SK-N-SH (cell line): ENCODE measurements around the gene CXCL3. TPM values are rescaled to one million over a fixed set of nuclear protein-coding genes. Genes with fewer than 3 reads are reported as not detected.

ENCODE experiments used
- CTCF ChIA-PET: fragments of 300-600, 350-600 bp; formaldehyde crosslinking; extraction: SDS; loops from one replicate; lab custom pipeline; 2021; lab: Yijun Ruan, JAX
- POLR2A ChIA-PET: fragments of 350-600 bp; sonication (Branson Sonifier 250); formaldehyde crosslinking; extraction: SDS; loops from one replicate; lab custom pipeline; 2020; ENCODE audit warnings: antibody characterized with exemption, inconsistent platforms; lab: Yijun Ruan, JAX
- DNase-seq: peaks from one replicate; pipeline ENCODE4 v3.0.0; 2012
- H2AFZ ChIP-seq: fragments of 200-600 bp; sonication (generic); 2 replicates; pipeline ENCODE4 v1.8.1; 2016; ENCODE audit warnings: antibody characterized with exemption, mild to moderate bottlenecking, low read depth
- H3F3A ChIP-seq: fragments of 200-600 bp; sonication (generic); replicated peaks from 2 replicates; pipeline ENCODE3; 2016; ENCODE audit warnings: antibody characterized with exemption, mild to moderate bottlenecking; ENCODE audit not compliant: insufficient read depth
- H3K27ac ChIP-seq, 2 experiments: fragments of 200-500 bp in 1 of 2; fragments of 200-600 bp in 1 of 2; sonication (Bioruptor generic) in 1 of 2; sonication (generic), shearing (Covaris generic) in 1 of 2; 2 replicates each; pipeline versions ENCODE4 v1.5.1 to v1.6.1; 2014 to 2016; ENCODE audit warnings: low read depth in 2 of 2, inconsistent platforms in 1 of 2, low read length in 1 of 2, mild to moderate bottlenecking in 1 of 2, mixed read lengths in 1 of 2
- H3K27me3 ChIP-seq: fragments of 200-600 bp; sonication (generic), shearing (Covaris generic); 2 replicates; pipeline ENCODE4 v1.6.1; 2016; ENCODE audit warnings: mixed run types; ENCODE audit not compliant: insufficient read depth
- H3K36me3 ChIP-seq, 2 experiments: fragments of 200-500 bp in 1 of 2; fragments of 200-600 bp in 1 of 2; sonication (Bioruptor generic) in 1 of 2; sonication (generic) in 1 of 2; replicated peaks in 1 of 2; 2 replicates each; pipeline versions ENCODE3 to v1.5.1; 2014 to 2016; ENCODE audit warnings: low read length in 1 of 2, mild to moderate bottlenecking in 1 of 2; ENCODE audit not compliant: insufficient read depth in 2 of 2, control insufficient read depth in 1 of 2
- H3K4me1 ChIP-seq, 2 experiments: fragments of 200-500 bp in 1 of 2; fragments of 200-600 bp in 1 of 2; sonication (Bioruptor generic) in 1 of 2; sonication (generic), shearing (Covaris generic) in 1 of 2; 2 replicates each; pipeline versions ENCODE4 v1.5.1 to v1.6.1; 2014 to 2016; ENCODE audit warnings: low read depth in 1 of 2, low read length in 1 of 2, mixed run types in 1 of 2; ENCODE audit not compliant: insufficient read depth in 2 of 2, control insufficient read depth in 1 of 2
- H3K4me2 ChIP-seq: fragments of 200-600 bp; sonication (generic), shearing (Covaris generic); 2 replicates; pipeline ENCODE4 v1.6.1; 2017; ENCODE audit warnings: mixed run types
- H3K4me3 ChIP-seq, 2 experiments: fragments of 200-500 bp in 1 of 2; fragments of 200-600 bp in 1 of 2; sonication (Bioruptor generic) in 1 of 2; sonication (generic), shearing (Covaris generic) in 1 of 2; 2 replicates each; pipeline versions ENCODE4 v1.5.1 to v1.8.1; 2014 to 2016; ENCODE audit warnings: low read depth in 2 of 2, inconsistent platforms in 1 of 2, low read length in 1 of 2, mild to moderate bottlenecking in 1 of 2, mixed read lengths in 1 of 2, moderate library complexity in 1 of 2
- H3K79me2 ChIP-seq: fragments of 200-600 bp; sonication (generic); 2 replicates; pipeline ENCODE4 v1.8.1; 2017; ENCODE audit warnings: mild to moderate bottlenecking; ENCODE audit not compliant: insufficient read depth
- H3K9ac ChIP-seq: fragments of 200-600 bp; sonication (generic); 2 replicates; pipeline ENCODE4 v1.6.1; 2017; ENCODE audit warnings: mixed run types
- H3K9me2 ChIP-seq: fragments of 200-600 bp; sonication (generic); 2 replicates; pipeline ENCODE4 v1.6.1; 2017; ENCODE audit warnings: mixed run types
- H3K9me3 ChIP-seq: fragments of 200-600 bp; sonication (generic); 2 replicates; pipeline ENCODE4 v1.6.1; 2017; ENCODE audit warnings: mixed run types, mild to moderate bottlenecking, moderate library complexity
- H4K20me1 ChIP-seq: fragments of 200-600 bp; sonication (generic); 2 replicates; pipeline ENCODE4 v1.6.1; 2017; ENCODE audit warnings: mild to moderate bottlenecking, mixed run types; ENCODE audit not compliant: insufficient read depth
- CHD2 ChIP-seq: fragments of 150-350 bp; IDR thresholded peaks from 2 replicates; pipeline ENCODE4 v1.6.1; 2018; ENCODE audit warnings: low read length; ENCODE audit not compliant: partially characterized antibody
- EP300 ChIP-seq, 2 experiments: IDR thresholded peaks; 2 replicates each; pipeline versions ENCODE4 v1.4.0 to v1.6.1; 2012; ENCODE audit warnings: borderline replicate concordance in 1 of 2, low read depth in 1 of 2, low read length in 1 of 2
- FOXJ3 ChIP-seq: sonication (generic); formaldehyde crosslinking; IDR thresholded peaks from 2 replicates; pipeline ENCODE4 v1.5.1; 2020; ENCODE audit warnings: mild to moderate bottlenecking, missing genetic modification reagents
- FOXM1 ChIP-seq: IDR thresholded peaks from 2 replicates; pipeline ENCODE4 v1.4.0; 2012; ENCODE audit warnings: low read depth, mild to moderate bottlenecking
- GATA2 ChIP-seq: sonication (generic); formaldehyde crosslinking; IDR thresholded peaks from 2 replicates; pipeline ENCODE4 v1.5.0; 2020; ENCODE audit warnings: mild to moderate bottlenecking, missing genetic modification reagents
- JUND ChIP-seq: IDR thresholded peaks from 2 replicates; pipeline ENCODE4 v1.4.0; 2012
- MEF2A ChIP-seq: IDR thresholded peaks from 2 replicates; pipeline ENCODE4 v1.4.0; 2012; ENCODE audit warnings: low read depth, borderline replicate concordance
- MXI1 ChIP-seq: IDR thresholded peaks from 2 replicates; pipeline ENCODE4 v1.6.1; 2012; ENCODE audit warnings: mild to moderate bottlenecking, low read depth, low read length, improper control_type of control experiment
- NFIC ChIP-seq: IDR thresholded peaks from 2 replicates; pipeline ENCODE4 v1.4.0; 2012; ENCODE audit warnings: borderline replicate concordance
- POLR2AphosphoS5 ChIP-seq: IDR thresholded peaks from 2 replicates; pipeline ENCODE4 v1.6.1; 2012; ENCODE audit warnings: low read depth, low read length
- RAD21 ChIP-seq: IDR thresholded peaks from 2 replicates; pipeline ENCODE4 v1.6.1; 2012; ENCODE audit warnings: mild to moderate bottlenecking, low read length
- SIN3A ChIP-seq: IDR thresholded peaks from 2 replicates; pipeline ENCODE4 v1.6.1; 2012; ENCODE audit warnings: low read depth, mild to moderate bottlenecking, low read length, moderate library complexity, borderline replicate concordance
- TCF12 ChIP-seq: IDR thresholded peaks from 2 replicates; pipeline ENCODE4 v1.4.0; 2012
- WGBS: methylation state at CpG from one replicate; pipeline ENCODE4 v1.1.6; 2017; ENCODE audit warnings: low lambda C conversion rate; 5-methylcytosine and 5-hydroxymethylcytosine counted together
- polyA plus RNA-seq, 3 experiments: library from polyadenylated mRNA; depleted of rRNA; stranded (reverse); fragments of >200 nt; gene quantifications; 2 replicates each; pipeline ENCODE4 v1.2.3, GENCODE V29; 2012
- TF ChIP-seq, protein P1 (sequence below): fragments of 150-350 bp; IDR thresholded peaks from 2 replicates; pipeline ENCODE4 v1.6.1; 2017; ENCODE audit warnings: antibody characterized with exemption, low read length, low read depth, borderline replicate concordance
- TF ChIP-seq, protein P2 (sequence below): fragments of 150-350 bp; IDR thresholded peaks from 2 replicates; pipeline ENCODE4 v1.6.1; 2016; ENCODE audit warnings: mild to moderate bottlenecking, low read depth, low read length
- TF ChIP-seq, protein P3 (sequence below): fragments of 200-600 bp; sonication (generic); IDR thresholded peaks from 2 replicates; pipeline ENCODE4 v1.6.1; 2017; ENCODE audit warnings: antibody characterized with exemption, mild to moderate bottlenecking, moderate library complexity
- TF ChIP-seq, protein P4 (sequence below): IDR thresholded peaks from 2 replicates; pipeline ENCODE4 v1.4.0; 2012; ENCODE audit warnings: low read depth, borderline replicate concordance
- TF ChIP-seq, protein P5 (sequence below): IDR thresholded peaks from 2 replicates; pipeline ENCODE4 v1.6.1; 2012; ENCODE audit warnings: mild to moderate bottlenecking, low read depth, low read length, moderate library complexity
- TF ChIP-seq, protein P6 (sequence below): IDR thresholded peaks from 2 replicates; pipeline ENCODE4 v1.4.0; 2012; ENCODE audit warnings: low read depth

CXCL3 gene
- polyA plus RNA-seq, 1 of the 3 experiments (the other 2 are of a cell fraction), result 0.31 TPM

DNA sequence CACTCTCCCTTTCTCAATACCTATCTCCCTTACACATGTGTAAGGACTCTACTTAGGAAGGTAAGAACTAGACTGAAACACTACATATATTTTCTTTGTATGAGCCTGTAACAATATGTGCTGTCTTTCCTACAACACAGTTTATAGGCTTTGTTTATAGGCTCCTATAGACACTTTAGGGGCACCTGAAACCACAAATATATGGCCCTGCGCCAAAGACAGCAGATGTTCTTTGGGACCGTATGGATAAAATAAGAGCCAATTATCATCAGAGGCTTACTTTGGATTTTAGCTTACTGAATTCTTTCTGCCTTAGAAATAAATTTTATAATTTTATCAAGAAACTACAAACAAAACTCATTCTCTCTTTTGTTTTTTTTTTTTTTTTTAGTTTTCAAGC is 16.6 kb upstream of the CXCL3 start:
- Histone ChIP-seq H3F3A (no peaks in the 10 kb centered on the region), H3K9ac (no peak overlapping the region), H3K4me3 (no peak overlapping the region), H3K27ac (no peak overlapping the region), H2AFZ (no peak overlapping the region), H3K79me2 (no peaks in the 10 kb centered on the region), H3K9me3 (no peaks in the 10 kb centered on the region; the same call in 1 of the 2 replicates), H3K36me3 (no peaks in the 10 kb centered on the region), H4K20me1 (no peaks in the 10 kb centered on the region), H3K9me2 (no peaks in the 10 kb centered on the region), H3K4me1 (no peaks in the 10 kb centered on the region; a peak in 1 of 4 replicates), H3K4me2 (no peak overlapping the region), H3K27me3 (no peaks in the 10 kb centered on the region; the same call in 1 of the 2 replicates)
- ChIA-PET POLR2A (no interaction called here), CTCF (interaction anchor here (1.4 kb wide), 1 partner anchor 13 kb away, joined by 3 read pairs; no protein-coding TSS in a partner anchor)
- TF ChIP-seq, protein P1, sequence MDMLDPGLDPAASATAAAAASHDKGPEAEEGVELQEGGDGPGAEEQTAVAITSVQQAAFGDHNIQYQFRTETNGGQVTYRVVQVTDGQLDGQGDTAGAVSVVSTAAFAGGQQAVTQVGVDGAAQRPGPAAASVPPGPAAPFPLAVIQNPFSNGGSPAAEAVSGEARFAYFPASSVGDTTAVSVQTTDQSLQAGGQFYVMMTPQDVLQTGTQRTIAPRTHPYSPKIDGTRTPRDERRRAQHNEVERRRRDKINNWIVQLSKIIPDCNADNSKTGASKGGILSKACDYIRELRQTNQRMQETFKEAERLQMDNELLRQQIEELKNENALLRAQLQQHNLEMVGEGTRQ, result no peak
- no peak for TF ChIP-seq JUND
- TF ChIP-seq NFIC, result no peak
- TF ChIP-seq GATA2 (CRISPR knock-in tag), result no peak
- no peak for TF ChIP-seq CHD2
- TF ChIP-seq TCF12, result no peak
- no peak for TF ChIP-seq FOXM1
- TF ChIP-seq, protein P2, sequence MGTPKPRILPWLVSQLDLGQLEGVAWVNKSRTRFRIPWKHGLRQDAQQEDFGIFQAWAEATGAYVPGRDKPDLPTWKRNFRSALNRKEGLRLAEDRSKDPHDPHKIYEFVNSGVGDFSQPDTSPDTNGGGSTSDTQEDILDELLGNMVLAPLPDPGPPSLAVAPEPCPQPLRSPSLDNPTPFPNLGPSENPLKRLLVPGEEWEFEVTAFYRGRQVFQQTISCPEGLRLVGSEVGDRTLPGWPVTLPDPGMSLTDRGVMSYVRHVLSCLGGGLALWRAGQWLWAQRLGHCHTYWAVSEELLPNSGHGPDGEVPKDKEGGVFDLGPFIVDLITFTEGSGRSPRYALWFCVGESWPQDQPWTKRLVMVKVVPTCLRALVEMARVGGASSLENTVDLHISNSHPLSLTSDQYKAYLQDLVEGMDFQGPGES, result no peak
- no peak for TF ChIP-seq RAD21
- TF ChIP-seq MEF2A, result no peak
- no peak for TF ChIP-seq POLR2AphosphoS5
- TF ChIP-seq, protein P3, sequence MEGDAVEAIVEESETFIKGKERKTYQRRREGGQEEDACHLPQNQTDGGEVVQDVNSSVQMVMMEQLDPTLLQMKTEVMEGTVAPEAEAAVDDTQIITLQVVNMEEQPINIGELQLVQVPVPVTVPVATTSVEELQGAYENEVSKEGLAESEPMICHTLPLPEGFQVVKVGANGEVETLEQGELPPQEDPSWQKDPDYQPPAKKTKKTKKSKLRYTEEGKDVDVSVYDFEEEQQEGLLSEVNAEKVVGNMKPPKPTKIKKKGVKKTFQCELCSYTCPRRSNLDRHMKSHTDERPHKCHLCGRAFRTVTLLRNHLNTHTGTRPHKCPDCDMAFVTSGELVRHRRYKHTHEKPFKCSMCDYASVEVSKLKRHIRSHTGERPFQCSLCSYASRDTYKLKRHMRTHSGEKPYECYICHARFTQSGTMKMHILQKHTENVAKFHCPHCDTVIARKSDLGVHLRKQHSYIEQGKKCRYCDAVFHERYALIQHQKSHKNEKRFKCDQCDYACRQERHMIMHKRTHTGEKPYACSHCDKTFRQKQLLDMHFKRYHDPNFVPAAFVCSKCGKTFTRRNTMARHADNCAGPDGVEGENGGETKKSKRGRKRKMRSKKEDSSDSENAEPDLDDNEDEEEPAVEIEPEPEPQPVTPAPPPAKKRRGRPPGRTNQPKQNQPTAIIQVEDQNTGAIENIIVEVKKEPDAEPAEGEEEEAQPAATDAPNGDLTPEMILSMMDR, result no peak
- no peak for TF ChIP-seq EP300 (IDR thresholded peaks at IDR 0.05; ENCODE audit: borderline replicate concordance in 1 of 2, low read depth in 1 of 2, low read length in 1 of 2)
- TF ChIP-seq, protein P4, sequence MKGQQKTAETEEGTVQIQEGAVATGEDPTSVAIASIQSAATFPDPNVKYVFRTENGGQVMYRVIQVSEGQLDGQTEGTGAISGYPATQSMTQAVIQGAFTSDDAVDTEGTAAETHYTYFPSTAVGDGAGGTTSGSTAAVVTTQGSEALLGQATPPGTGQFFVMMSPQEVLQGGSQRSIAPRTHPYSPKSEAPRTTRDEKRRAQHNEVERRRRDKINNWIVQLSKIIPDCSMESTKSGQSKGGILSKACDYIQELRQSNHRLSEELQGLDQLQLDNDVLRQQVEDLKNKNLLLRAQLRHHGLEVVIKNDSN, result no peak
- TF ChIP-seq, protein P5, sequence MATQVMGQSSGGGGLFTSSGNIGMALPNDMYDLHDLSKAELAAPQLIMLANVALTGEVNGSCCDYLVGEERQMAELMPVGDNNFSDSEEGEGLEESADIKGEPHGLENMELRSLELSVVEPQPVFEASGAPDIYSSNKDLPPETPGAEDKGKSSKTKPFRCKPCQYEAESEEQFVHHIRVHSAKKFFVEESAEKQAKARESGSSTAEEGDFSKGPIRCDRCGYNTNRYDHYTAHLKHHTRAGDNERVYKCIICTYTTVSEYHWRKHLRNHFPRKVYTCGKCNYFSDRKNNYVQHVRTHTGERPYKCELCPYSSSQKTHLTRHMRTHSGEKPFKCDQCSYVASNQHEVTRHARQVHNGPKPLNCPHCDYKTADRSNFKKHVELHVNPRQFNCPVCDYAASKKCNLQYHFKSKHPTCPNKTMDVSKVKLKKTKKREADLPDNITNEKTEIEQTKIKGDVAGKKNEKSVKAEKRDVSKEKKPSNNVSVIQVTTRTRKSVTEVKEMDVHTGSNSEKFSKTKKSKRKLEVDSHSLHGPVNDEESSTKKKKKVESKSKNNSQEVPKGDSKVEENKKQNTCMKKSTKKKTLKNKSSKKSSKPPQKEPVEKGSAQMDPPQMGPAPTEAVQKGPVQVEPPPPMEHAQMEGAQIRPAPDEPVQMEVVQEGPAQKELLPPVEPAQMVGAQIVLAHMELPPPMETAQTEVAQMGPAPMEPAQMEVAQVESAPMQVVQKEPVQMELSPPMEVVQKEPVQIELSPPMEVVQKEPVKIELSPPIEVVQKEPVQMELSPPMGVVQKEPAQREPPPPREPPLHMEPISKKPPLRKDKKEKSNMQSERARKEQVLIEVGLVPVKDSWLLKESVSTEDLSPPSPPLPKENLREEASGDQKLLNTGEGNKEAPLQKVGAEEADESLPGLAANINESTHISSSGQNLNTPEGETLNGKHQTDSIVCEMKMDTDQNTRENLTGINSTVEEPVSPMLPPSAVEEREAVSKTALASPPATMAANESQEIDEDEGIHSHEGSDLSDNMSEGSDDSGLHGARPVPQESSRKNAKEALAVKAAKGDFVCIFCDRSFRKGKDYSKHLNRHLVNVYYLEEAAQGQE, result no peak
- no peak for TF ChIP-seq MXI1
- no peak for TF ChIP-seq FOXJ3
- TF ChIP-seq SIN3A, result no peak
- TF ChIP-seq, protein P6, sequence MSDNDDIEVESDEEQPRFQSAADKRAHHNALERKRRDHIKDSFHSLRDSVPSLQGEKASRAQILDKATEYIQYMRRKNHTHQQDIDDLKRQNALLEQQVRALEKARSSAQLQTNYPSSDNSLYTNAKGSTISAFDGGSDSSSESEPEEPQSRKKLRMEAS, result no peak
- no peak for DNase-seq
- 14% methylated on average over 2 of the region's 2 CpGs for WGBS
